Measurements from ENCODE around the gene EHBP1L1. TPM values are rescaled to one million over a fixed set of nuclear protein-coding genes. Genes with fewer than 3 reads are reported as not detected.
A peak's percentile ranks its signal among the peaks of the same experiment; 100 is the strongest.

The EHBP1L1 gene
- total and polyA plus RNA-seq, 2 of the 8 experiments (the other 6 are each of a cell fraction or from before 2014, with no cell fraction given) = 4.3 to 6.6 TPM

DNA sequence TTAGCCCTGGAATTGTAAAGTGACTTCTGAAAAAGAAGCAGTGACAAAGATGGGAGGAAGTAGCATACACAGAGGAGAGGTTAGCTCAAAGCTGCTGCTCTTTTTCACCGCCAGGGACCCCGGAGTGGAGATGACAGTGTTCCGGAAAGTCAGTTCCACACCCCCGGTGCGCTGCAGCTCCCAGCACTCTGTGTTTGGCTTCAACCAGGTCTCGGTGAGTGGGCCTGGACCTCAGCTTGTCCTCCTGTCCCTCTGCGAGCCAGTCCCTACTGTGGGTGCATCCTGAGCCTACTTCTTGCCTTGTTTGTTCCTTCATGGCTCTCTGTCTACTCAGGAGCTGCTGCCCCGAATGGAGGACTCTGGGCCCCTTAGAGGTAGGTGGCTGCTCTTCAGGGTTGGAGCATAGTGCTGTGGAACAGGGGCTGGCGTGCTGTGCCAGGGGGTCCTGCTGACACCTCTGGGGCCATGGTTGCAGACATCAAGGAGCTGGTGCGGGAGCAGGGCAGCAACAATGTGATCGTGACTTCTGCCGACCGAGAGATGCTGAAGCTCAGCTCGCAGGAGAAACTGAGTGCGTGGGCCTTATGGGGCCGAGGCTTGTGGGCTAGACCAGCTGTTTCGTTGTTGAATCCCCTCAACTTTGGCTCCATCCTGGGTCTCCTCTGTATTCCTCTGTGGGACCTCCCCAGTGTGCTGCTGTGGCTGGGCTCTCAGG, 41.4 kb downstream of the EHBP1L1 start:
- peak overlapping the region; percentile 80 to 98; a peak in 2 of 4 replicates for H3K4me2 ChIP-seq (ENCODE audit: insufficient read depth in 1 of 2, low read depth in 2 of 2, low read length in 2 of 2)
- H2BK120ac ChIP-seq (replicated peaks; ENCODE audit: low read depth, low read length) = no peak overlapping the region
- no peaks in the 10 kb centered on the region for H3K27me3 ChIP-seq (replicated peaks in 1 of 4; ENCODE audit: control insufficient read depth in 3 of 4, extremely low read depth in 1 of 4, insufficient read depth in 3 of 4, low read length in 3 of 4)
- H3K23me2 ChIP-seq (ENCODE audit: low read depth, low read length) = peaks cover 16% of the 10 kb centered on the region
- no peak overlapping the region for H4K8ac ChIP-seq (ENCODE audit: extremely low read depth, insufficient read depth, low read length)
- ChIA-PET POLR2A (ENCODE audit: partially characterized antibody) (interaction anchor here (0.7 to 5.7 kb wide), 10 partner anchors 9 to 120 kb away, joined by 3 to 38 read pairs (median 6); partner anchors contain the start of gene SIPA1), CTCF (ENCODE audit: partially characterized antibody) (interaction anchor here (0.7 to 2.1 kb wide), 9 partner anchors 9 to 94 kb away, joined by 3 to 11 read pairs (median 4); partner anchors contain the start of genes KAT5 and SIPA1)
- H2BK20ac ChIP-seq (ENCODE audit: low read length) = no peak overlapping the region
- FAIRE-seq (no peak), DNase-seq (ENCODE audit: low read depth in 1 of 2, low spot score in 2 of 2) (no peak)
- no peak overlapping the region for H2BK15ac ChIP-seq (ENCODE audit: low read length)
- peaks cover 5 to 36% of the 10 kb centered on the region in 2 experiments for H4K20me1 ChIP-seq (replicated peaks in 1 of 2; ENCODE audit: control insufficient read depth in 1 of 2, insufficient read depth in 2 of 2, low read length in 2 of 2)
- H4K5ac ChIP-seq (ENCODE audit: insufficient read length, low read depth, low read length) = no peak overlapping the region
- H3K79me2 ChIP-seq (ENCODE audit: control insufficient read depth in 1 of 2, insufficient read depth in 2 of 2, low read length in 2 of 2) = peaks cover 11 to 27% of the 10 kb centered on the region in 2 experiments
- no peak overlapping the region for H3K23ac ChIP-seq (ENCODE audit: insufficient read length)
- H3K79me1 ChIP-seq (ENCODE audit: low read depth, low read length) = peaks cover 24% of the 10 kb centered on the region
- no peak overlapping the region for H3K4ac ChIP-seq (replicated peaks; ENCODE audit: insufficient read length, low read depth, low read length)
- no peak overlapping the region for H3K14ac ChIP-seq (ENCODE audit: insufficient read length)
- peaks cover 0 to 18% (median 9%) of the 10 kb centered on the region in 4 experiments; a peak in 5 of 7 replicates for H3K4me1 ChIP-seq (replicated peaks in 1 of 4; ENCODE audit: control insufficient read depth in 3 of 4, insufficient read depth in 4 of 4, low read length in 3 of 4)
- no peak overlapping the region for H2BK5ac ChIP-seq (ENCODE audit: low read depth, low read length)
- no peak overlapping the region for H2BK12ac ChIP-seq (ENCODE audit: low read depth, low read length)
- H3K56ac ChIP-seq (replicated peaks; ENCODE audit: insufficient read length, low read depth, low read length) = no peak overlapping the region
- H3K4me3 ChIP-seq (ENCODE audit: extremely low read depth in 1 of 4, insufficient read depth in 2 of 4, low read depth in 3 of 4, low read length in 4 of 4) = peak overlapping the region in 2 of 4 experiments; percentile 85 to 88; a peak in 2 of 8 replicates
- H2AK5ac ChIP-seq (ENCODE audit: low read depth, low read length) = no peak overlapping the region
- no peak overlapping the region for H4K91ac ChIP-seq (replicated peaks; ENCODE audit: insufficient read length, low read length)
- no peak overlapping the region for H3K9ac ChIP-seq (replicated peaks in 1 of 4; ENCODE audit: extremely low read depth in 1 of 4, low read depth in 3 of 4, low read length in 3 of 4)
- 87% methylated on average over 17 of the region's 17 CpGs; no CpG with 5 or more reads in 1 of the 2 experiments for WGBS, 2 experiments (ENCODE audit: extremely low coverage in 1 of 2, insufficient coverage in 1 of 2, insufficient read length in 1 of 2, insufficient replicate concordance in 2 of 2, low coverage in 1 of 2, low lambda C conversion rate in 2 of 2, missing lambda C conversion rate in 1 of 2)
- H3K27ac ChIP-seq (ENCODE audit: low read depth, low read length) = no peak overlapping the region
- H2AFZ ChIP-seq (ENCODE audit: low read length) = no peak overlapping the region
- H3K9me3 ChIP-seq (ENCODE audit: insufficient read depth in 2 of 2, low read depth in 1 of 2, low read length in 1 of 2) = no peaks in the 10 kb centered on the region
- peaks cover 3 to 32% (median 19%) of the 10 kb centered on the region in 4 experiments; a peak in 7 of 8 replicates for H3K36me3 ChIP-seq (ENCODE audit: control insufficient read depth in 2 of 4, insufficient read depth in 4 of 4, low read length in 3 of 4)
- H3K18ac ChIP-seq (ENCODE audit: extremely low read depth, low read length) = no peak overlapping the region
- TF ChIP-seq NRF1 (IDR thresholded peaks at IDR 0.05; ENCODE audit: low read depth, low read length) = no peak
- TF ChIP-seq KDM4A (IDR thresholded peaks at IDR 0.05; ENCODE audit: low read depth, low read length, severe bottlenecking) = no peak
- no peak for TF ChIP-seq GABPA (IDR thresholded peaks at IDR 0.05; ENCODE audit: borderline replicate concordance, insufficient read depth, low read length)
- no peak for TF ChIP-seq TEAD4 (IDR thresholded peaks at IDR 0.05; ENCODE audit: low read depth, low read length)
- TF ChIP-seq BACH1 (IDR thresholded peaks at IDR 0.05; ENCODE audit: low read length) = no peak
- no peak for TF ChIP-seq RXRA (IDR thresholded peaks at IDR 0.05; ENCODE audit: insufficient read depth, low read depth, low read length)
- no peak for TF ChIP-seq SUZ12 (IDR thresholded peaks at IDR 0.05; ENCODE audit: low read length)
- no peak for TF ChIP-seq POLR2A (IDR thresholded peaks at IDR 0.05; ENCODE audit: control extremely low read depth in 1 of 2, low read depth in 2 of 2, low read length in 2 of 2)
- TF ChIP-seq, protein P1, sequence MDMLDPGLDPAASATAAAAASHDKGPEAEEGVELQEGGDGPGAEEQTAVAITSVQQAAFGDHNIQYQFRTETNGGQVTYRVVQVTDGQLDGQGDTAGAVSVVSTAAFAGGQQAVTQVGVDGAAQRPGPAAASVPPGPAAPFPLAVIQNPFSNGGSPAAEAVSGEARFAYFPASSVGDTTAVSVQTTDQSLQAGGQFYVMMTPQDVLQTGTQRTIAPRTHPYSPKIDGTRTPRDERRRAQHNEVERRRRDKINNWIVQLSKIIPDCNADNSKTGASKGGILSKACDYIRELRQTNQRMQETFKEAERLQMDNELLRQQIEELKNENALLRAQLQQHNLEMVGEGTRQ (IDR thresholded peaks at IDR 0.05; ENCODE audit: low read length) = no peak
- TF ChIP-seq EZH2 (IDR thresholded peaks at IDR 0.05; ENCODE audit: low read depth, low read length, severe bottlenecking) = no peak
- TF ChIP-seq SP4 (IDR thresholded peaks at IDR 0.05; ENCODE audit: low read length) = no peak
